Omental fat pad (tissue), 4 donors: ENCODE results near the gene UGT2B15. TPM values are rescaled to one million over a fixed set of nuclear protein-coding genes. Genes with fewer than 3 reads are reported as not detected.
"Not testable (repeated sequence)": the region's sequence is repeated elsewhere in the genome, so short reads cannot be mapped to it uniquely, and the experiment has no call there.

ENCODE experiments used
- ATAC-seq: fragments of 150-250 bp; one replicate; pipeline ENCODE4 v1.9.1; 2016; ENCODE audit warnings: mild to moderate bottlenecking, moderate library complexity; ENCODE audit not compliant: low FRiP score
- DNase-seq: peaks from one replicate; pipeline ENCODE4 v3.0.0-alpha.2; 2019; ENCODE audit warnings: low spot score
- CTCF ChIP-seq, 3 donors: fragments of 450-650 bp; IDR thresholded peaks; one replicate each; pipeline ENCODE4 v1.5.1; 2016 to 2017; ENCODE audit warnings: antibody characterized with exemption in 3 of 3, mild to moderate bottlenecking in 3 of 3, moderate library complexity in 2 of 3
- total RNA-seq, 4 donors: library from RNA; depleted of rRNA; stranded (reverse); fragments of >200 nt; gene quantifications; one replicate each; pipeline ENCODE4 v1.1.0, GENCODE V29; 2016

Gene UGT2B15
- total RNA-seq, result under 1 TPM in 1 of 4 donors, not detected in 3; 0.31 TPM

GRCh38 chr4:68670479-68670939 is at the start of gene UGT2B15:
Gene UGT2B15 (minus strand): TSS chr4:68670652. CDS start chr4:68670618, 34 bp downstream.
- not testable (repeated sequence) for DNase-seq, ATAC-seq

GRCh38 chr4:68719075-68719473 is 48.6 kb upstream of the UGT2B15 start:
- DNase-seq (no peak), ATAC-seq (no peak)
- no peak for TF ChIP-seq CTCF (IDR thresholded peaks at IDR 0.05)

GRCh38 chr4:68718447-68719074 is 48.1 kb upstream of the UGT2B15 start:
- ATAC-seq, result no peak
- no peak for TF ChIP-seq CTCF (IDR thresholded peaks at IDR 0.05)
- DNase-seq, result no peak

GRCh38 chr4:68717999-68718398 is 47.5 kb upstream of the UGT2B15 start:
- TF ChIP-seq CTCF (IDR thresholded peaks at IDR 0.05), result no peak
- DNase-seq, result no peak
- no peak for ATAC-seq

- no peak for TF ChIP-seq CTCF (IDR thresholded peaks at IDR 0.05)
- ATAC-seq (no peak), DNase-seq (no peak)
These were observed 43.9 kb upstream of the UGT2B15 start for GRCh38 chr4:68714400-68714799.

- TF ChIP-seq CTCF (IDR thresholded peaks at IDR 0.05), result no peak
- ATAC-seq (no peak), DNase-seq (no peak)
These were observed 41.8 kb upstream of the UGT2B15 start for GRCh38 chr4:68712207-68712606.

GRCh38 chr4:68708566-68708965 is 38.1 kb upstream of the UGT2B15 start:
- DNase-seq (no peak), ATAC-seq (no peak)
- no peak for TF ChIP-seq CTCF (IDR thresholded peaks at IDR 0.05)

GRCh38 chr4:68703168-68703567 is 32.7 kb upstream of the UGT2B15 start:
- not testable (repeated sequence) for DNase-seq, ATAC-seq
